SJCRH30 (cell line): ENCODE data around the gene ZFYVE1. TPM values are rescaled to one million over a fixed set of nuclear protein-coding genes. Genes with fewer than 3 reads are reported as not detected.
"Not testable (repeated sequence)": the region's sequence is repeated elsewhere in the genome, so short reads cannot be mapped to it uniquely, and the experiment has no call there.

Source experiments
- DNase-seq, 2 experiments: peaks; one replicate each; pipeline ENCODE4 v3.0.0-alpha.2; 2015 to 2020
- H3K27ac ChIP-seq: fragments of 250-450 bp; sonication (Bioruptor Pico); 2 replicates; pipeline ENCODE4 v1.5.1; 2020; ENCODE audit warnings: mild to moderate bottlenecking, moderate library complexity
- H3K27me3 ChIP-seq: fragments of 250-450 bp; sonication (Bioruptor Pico); 2 replicates; pipeline ENCODE4 v1.5.1; 2020; ENCODE audit warnings: mild to moderate bottlenecking, moderate library complexity
- H3K36me3 ChIP-seq: fragments of 250-450 bp; sonication (Bioruptor Pico); 2 replicates; pipeline ENCODE4 v1.5.1; 2020; ENCODE audit warnings: mild to moderate bottlenecking, moderate library complexity
- H3K4me1 ChIP-seq: fragments of 250-450 bp; sonication (Bioruptor Pico); 2 replicates; pipeline ENCODE4 v1.5.1; 2020; ENCODE audit warnings: mild to moderate bottlenecking, moderate library complexity
- H3K4me3 ChIP-seq: fragments of 250-450 bp; sonication (Bioruptor Pico); 2 replicates; pipeline ENCODE4 v1.5.1; 2020; ENCODE audit warnings: mild to moderate bottlenecking, moderate library complexity
- H3K9me3 ChIP-seq: fragments of 250-450 bp; sonication (Bioruptor Pico); replicated peaks from 2 replicates; pipeline ENCODE4 v1.5.1; 2020; ENCODE audit warnings: mild to moderate bottlenecking, moderate library complexity
- total RNA-seq: library from RNA; depleted of rRNA; stranded (reverse); fragments of >200 nt; shearing (Covaris generic); gene quantifications from 2 replicates; pipeline ENCODE4 v1.2.3, GENCODE V29; 2014

ZFYVE1 gene
- total RNA-seq, 1 experiment from 2014 or later, result 7.8 TPM

GRCh38 chr14:73016011-73016410 is 10.9 kb downstream of the ZFYVE1 start:
- not testable (repeated sequence) for H3K9me3 ChIP-seq, H3K27ac ChIP-seq, DNase-seq, H3K4me1 ChIP-seq, H3K36me3 ChIP-seq, H3K4me3 ChIP-seq, H3K27me3 ChIP-seq

GRCh38 chr14:73015552-73015951 is 11.4 kb downstream of the ZFYVE1 start:
- not testable (repeated sequence) for H3K27ac ChIP-seq, H3K36me3 ChIP-seq, H3K9me3 ChIP-seq, H3K27me3 ChIP-seq, DNase-seq, H3K4me1 ChIP-seq, H3K4me3 ChIP-seq

GRCh38 chr14:73014105-73014504 is 12.8 kb downstream of the ZFYVE1 start:
- H3K27ac ChIP-seq, result no peak overlapping the region
- H3K9me3 ChIP-seq, result no peaks in the 10 kb centered on the region
- H3K27me3 ChIP-seq, result no peaks in the 10 kb centered on the region
- DNase-seq, result no peak
- peaks cover 1% of the 10 kb centered on the region for H3K4me1 ChIP-seq
- no peak overlapping the region for H3K4me3 ChIP-seq
- H3K36me3 ChIP-seq, result no peaks in the 10 kb centered on the region

GRCh38 chr14:73011189-73011588 is 15.7 kb downstream of the ZFYVE1 start:
- not testable (repeated sequence) for H3K27ac ChIP-seq, DNase-seq, H3K36me3 ChIP-seq, H3K9me3 ChIP-seq, H3K27me3 ChIP-seq, H3K4me3 ChIP-seq
- peaks cover 14% of the 10 kb centered on the region for H3K4me1 ChIP-seq

GRCh38 chr14:73008501-73008900 is 18.4 kb downstream of the ZFYVE1 start:
- H3K36me3 ChIP-seq, result no peaks in the 10 kb centered on the region
- peak overlapping the region; percentile 90 for H3K27ac ChIP-seq
- peaks cover 14% of the 10 kb centered on the region for H3K4me1 ChIP-seq
- H3K9me3 ChIP-seq, result no peaks in the 10 kb centered on the region
- no peak overlapping the region for H3K4me3 ChIP-seq
- DNase-seq, result peak; percentile 83 to 92
- no peaks in the 10 kb centered on the region for H3K27me3 ChIP-seq

GRCh38 chr14:73007835-73008234 is 19.1 kb downstream of the ZFYVE1 start:
- Histone ChIP-seq H3K36me3 (no peaks in the 10 kb centered on the region), H3K4me1 (peaks cover 14% of the 10 kb centered on the region), H3K27me3 (no peaks in the 10 kb centered on the region), H3K27ac (peak overlapping the region; percentile 90), H3K4me3 (no peak overlapping the region), H3K9me3 (no peaks in the 10 kb centered on the region)
- DNase-seq, result no peak

- H3K4me3 ChIP-seq, DNase-seq, H3K27me3 ChIP-seq, H3K36me3 ChIP-seq, H3K27ac ChIP-seq, H3K9me3 ChIP-seq: not testable (repeated sequence)
- peaks cover 14% of the 10 kb centered on the region for H3K4me1 ChIP-seq
Observed at GRCh38 chr14:73004641-73005040, 22.3 kb downstream of the ZFYVE1 start.

GRCh38 chr14:73003681-73004080 is 23.2 kb downstream of the ZFYVE1 start:
- no peaks in the 10 kb centered on the region for H3K9me3 ChIP-seq
- no peaks in the 10 kb centered on the region for H3K36me3 ChIP-seq
- peaks cover 9% of the 10 kb centered on the region for H3K4me1 ChIP-seq
- no peaks in the 10 kb centered on the region for H3K27me3 ChIP-seq
- no peak overlapping the region for H3K4me3 ChIP-seq
- no peak for DNase-seq
- H3K27ac ChIP-seq, result no peak overlapping the region

GRCh38 chr14:73000073-73000472 is 26.8 kb downstream of the ZFYVE1 start:
- Histone ChIP-seq H3K27ac (no peak overlapping the region), H3K4me1 (no peaks in the 10 kb centered on the region), H3K4me3 (no peak overlapping the region), H3K27me3 (no peaks in the 10 kb centered on the region), H3K9me3 (no peaks in the 10 kb centered on the region), H3K36me3 (peaks cover 2% of the 10 kb centered on the region; the same call in 1 of the 2 replicates)
- DNase-seq, result no peak

- Histone ChIP-seq H3K4me1 (no peaks in the 10 kb centered on the region), H3K4me3 (no peak overlapping the region), H3K9me3 (no peaks in the 10 kb centered on the region), H3K27ac (no peak overlapping the region), H3K36me3 (peaks cover 2% of the 10 kb centered on the region; the same call in 1 of the 2 replicates), H3K27me3 (no peaks in the 10 kb centered on the region)
- no peak for DNase-seq
Observed at GRCh38 chr14:72999316-72999715, 27.6 kb downstream of the ZFYVE1 start.

GRCh38 chr14:72998252-72998903 is 28.5 kb downstream of the ZFYVE1 start:
- Histone ChIP-seq H3K4me3 (no peak overlapping the region), H3K36me3 (peaks cover 2% of the 10 kb centered on the region; the same call in 1 of the 2 replicates), H3K4me1 (no peaks in the 10 kb centered on the region), H3K27me3 (no peaks in the 10 kb centered on the region), H3K9me3 (no peaks in the 10 kb centered on the region), H3K27ac (no peak overlapping the region)
- DNase-seq, result no peak

GRCh38 chr14:72996916-72997315 is 30.0 kb downstream of the ZFYVE1 start:
- DNase-seq, result no peak
- no peak overlapping the region for H3K4me3 ChIP-seq
- no peaks in the 10 kb centered on the region for H3K4me1 ChIP-seq
- H3K9me3 ChIP-seq, result no peaks in the 10 kb centered on the region
- no peak overlapping the region for H3K27ac ChIP-seq
- peaks cover 2% of the 10 kb centered on the region; the same call in 1 of the 2 replicates for H3K36me3 ChIP-seq
- H3K27me3 ChIP-seq, result no peaks in the 10 kb centered on the region

- Histone ChIP-seq H3K4me1 (no peaks in the 10 kb centered on the region), H3K27ac (no peak overlapping the region), H3K4me3 (no peak overlapping the region), H3K9me3 (no peaks in the 10 kb centered on the region), H3K27me3 (no peaks in the 10 kb centered on the region), H3K36me3 (no peaks in the 10 kb centered on the region; the same call in 1 of the 2 replicates)
- DNase-seq, result no peak
Observed at GRCh38 chr14:72990171-72990570, 36.7 kb downstream of the ZFYVE1 start.

- Histone ChIP-seq H3K27ac (no peak overlapping the region), H3K9me3 (no peaks in the 10 kb centered on the region), H3K27me3 (no peaks in the 10 kb centered on the region), H3K4me3 (no peak overlapping the region), H3K4me1 (no peaks in the 10 kb centered on the region), H3K36me3 (0 out of 2 replicates have a peak, but pooled peaks cover 2% of the 10 kb centered on the region)
- DNase-seq, result no peak
Observed at GRCh38 chr14:72986857-72987256, 40.0 kb downstream of the ZFYVE1 start.

- no peaks in the 10 kb centered on the region for H3K4me1 ChIP-seq
- H3K36me3 ChIP-seq, result 0 out of 2 replicates have a peak, but pooled peaks cover 2% of the 10 kb centered on the region
Observed at GRCh38 chr14:72986214-72986613, 40.7 kb downstream of the ZFYVE1 start.

GRCh38 chr14:72982146-72982708 is 44.7 kb downstream of the ZFYVE1 start:
- no peaks in the 10 kb centered on the region for H3K27me3 ChIP-seq
- DNase-seq, result no peak
- no peak overlapping the region for H3K4me3 ChIP-seq
- H3K36me3 ChIP-seq, result 0 out of 2 replicates have a peak, but pooled peaks cover 2% of the 10 kb centered on the region
- no peaks in the 10 kb centered on the region for H3K4me1 ChIP-seq
- no peaks in the 10 kb centered on the region for H3K9me3 ChIP-seq
- no peak overlapping the region for H3K27ac ChIP-seq

More at GRCh38 chr14:72986214-72986613, 40.7 kb downstream of the ZFYVE1 start:
- H3K27ac ChIP-seq, result no peak overlapping the region
- H3K27me3 ChIP-seq, result no peaks in the 10 kb centered on the region
- H3K4me3 ChIP-seq, result no peak overlapping the region
- H3K9me3 ChIP-seq, result no peaks in the 10 kb centered on the region
- no peak for DNase-seq
